Prostate gland (tissue), 2 donors: ENCODE data around the gene BCAS3. TPM values are rescaled to one million over a fixed set of nuclear protein-coding genes. Genes with fewer than 3 reads are reported as not detected.

Source experiments
- DNase-seq: peaks from one replicate; pipeline ENCODE4 v3.0.0-alpha.2; 2019; ENCODE audit warnings: low spot score
- H3K27ac ChIP-seq, 2 donors: fragments of 200-600 bp; sonication (generic); 2 replicates each; pipeline ENCODE4 v1.5.1; 2017 to 2019
- H3K27me3 ChIP-seq: fragments of 200-600 bp; sonication (generic); replicated peaks from 2 replicates; pipeline ENCODE4 v1.5.1; 2019; ENCODE audit not compliant: insufficient read depth
- H3K36me3 ChIP-seq, 2 donors: fragments of 200-600 bp; sonication (generic); 1 replicate in 1 of 2; 2 replicates in 1 of 2; pipeline versions ENCODE4 v1.5.1 to v1.8.1; 2017 to 2019
- H3K4me1 ChIP-seq: fragments of 200-600 bp; sonication (generic); replicated peaks from 2 replicates; pipeline ENCODE4 v1.5.1; 2019
- H3K4me3 ChIP-seq, 2 donors: fragments of 200-600 bp; sonication (generic); 2 replicates each; pipeline ENCODE4 v1.5.1; 2017 to 2019
- H3K9me3 ChIP-seq: fragments of 200-600 bp; sonication (generic); 2 replicates; pipeline ENCODE4 v1.5.1; 2017
- CTCF ChIP-seq, 4 experiments: fragments of 200-600 bp in 2 of 4; fragments of 450-650 bp in 2 of 4; sonication (generic) in 2 of 4; IDR thresholded peaks; 1 replicate in 3 of 4; 2 replicates in 1 of 4; pipeline ENCODE4 v1.5.1; 2016 to 2019; ENCODE audit warnings: antibody characterized with exemption in 4 of 4, mild to moderate bottlenecking in 2 of 4, moderate library complexity in 2 of 4
- POLR2A ChIP-seq: fragments of 450-650 bp; IDR thresholded peaks from one replicate; pipeline ENCODE4 v1.6.1; 2016; ENCODE audit warnings: antibody characterized with exemption, mild to moderate bottlenecking
- POLR2AphosphoS5 ChIP-seq: sonication (generic); formaldehyde crosslinking; IDR thresholded peaks from one replicate; pipeline ENCODE4 v1.6.1; 2017; ENCODE audit warnings: antibody characterized with exemption
- WGBS: methylation state at CpG from one replicate; pipeline ENCODE4 v1.1.5; 2018; 5-methylcytosine and 5-hydroxymethylcytosine counted together
- intact Hi-C: fragments of 100-400 bp; cut with DNase I; formaldehyde crosslinking; loops from one replicate; pipeline ENCODE4 v1.14.2; 2022
- total RNA-seq, 2 donors: library from RNA; depleted of rRNA; stranded (reverse); fragments of >200 nt; gene quantifications; one replicate each; pipeline ENCODE4 v1.1.0, GENCODE V29; 2016

BCAS3 gene
- total RNA-seq, 2 donors from 2014 or later: 57.8 to 93.9 TPM

- intact Hi-C loops: no loop called here
- WGBS: 88% methylated on average over 3 of the region's 3 CpGs
These were observed 396.3 kb downstream of the BCAS3 start for GRCh38 chr17:61073799-61074513.

GRCh38 chr17:61075988-61076387 lies 398.3 kb downstream of the BCAS3 start:
- Histone ChIP-seq H3K4me1 (no peaks in the 10 kb centered on the region), H3K9me3 (no peaks in the 10 kb centered on the region), H3K27me3 (no peaks in the 10 kb centered on the region), H3K4me3 (no peak overlapping the region), H3K27ac (no peak overlapping the region), H3K36me3 (no peaks in the 10 kb centered on the region)
- intact Hi-C loops: no loop called here
- TF ChIP-seq POLR2AphosphoS5: no peak
- no peak for TF ChIP-seq CTCF (IDR thresholded peaks at IDR 0.05)
- TF ChIP-seq POLR2A: no peak
- WGBS: 72% methylated on average over 1 of the region's 1 CpG
- no peak for DNase-seq

More at GRCh38 chr17:61073799-61074513, 396.3 kb downstream of the BCAS3 start:
- TF ChIP-seq POLR2A (no peak), CTCF (IDR thresholded peaks at IDR 0.05) (no peak), POLR2AphosphoS5 (no peak)
- Histone ChIP-seq H3K9me3 (no peaks in the 10 kb centered on the region), H3K4me1 (no peaks in the 10 kb centered on the region), H3K4me3 (no peak overlapping the region), H3K27me3 (no peaks in the 10 kb centered on the region), H3K27ac (no peak overlapping the region), H3K36me3 (no peaks in the 10 kb centered on the region)
- DNase-seq: no peak

- no peak overlapping the region for H3K4me3 ChIP-seq
- intact Hi-C loops: no loop called here
- no peaks in the 10 kb centered on the region for H3K9me3 ChIP-seq
- no peak for DNase-seq
- WGBS: 72% methylated on average over 3 of the region's 3 CpGs
- no peaks in the 10 kb centered on the region for H3K27me3 ChIP-seq
- no peaks in the 10 kb centered on the region for H3K4me1 ChIP-seq
- TF ChIP-seq POLR2AphosphoS5 (no peak), POLR2A (no peak), CTCF (IDR thresholded peaks at IDR 0.05) (no peak)
- H3K27ac ChIP-seq: no peak overlapping the region
- no peaks in the 10 kb centered on the region for H3K36me3 ChIP-seq
These were observed 399.0 kb downstream of the BCAS3 start for GRCh38 chr17:61076621-61077031.

- no peaks in the 10 kb centered on the region for H3K36me3 ChIP-seq
- H3K27ac ChIP-seq: no peak overlapping the region
- H3K27me3 ChIP-seq: no peaks in the 10 kb centered on the region
- intact Hi-C loops: no loop called here
- H3K9me3 ChIP-seq: no peaks in the 10 kb centered on the region
- DNase-seq: no peak
- no peak for TF ChIP-seq POLR2AphosphoS5
- TF ChIP-seq POLR2A: no peak
- no peak for TF ChIP-seq CTCF (IDR thresholded peaks at IDR 0.05)
- WGBS: 80% methylated on average over 3 of the region's 3 CpGs
- H3K4me3 ChIP-seq: no peak overlapping the region
- H3K4me1 ChIP-seq: no peaks in the 10 kb centered on the region
These were observed 404.3 kb downstream of the BCAS3 start for GRCh38 chr17:61081959-61082358.

- Histone ChIP-seq H3K4me3 (no peak overlapping the region), H3K4me1 (no peaks in the 10 kb centered on the region), H3K36me3 (no peaks in the 10 kb centered on the region), H3K9me3 (no peaks in the 10 kb centered on the region), H3K27ac (no peak overlapping the region), H3K27me3 (no peaks in the 10 kb centered on the region)
- WGBS: 92% methylated on average over 5 of the region's 5 CpGs
- no peak for TF ChIP-seq CTCF (IDR thresholded peaks at IDR 0.05)
- no peak for TF ChIP-seq POLR2A
- no peak for TF ChIP-seq POLR2AphosphoS5
- no peak for DNase-seq
- intact Hi-C loops: no loop called here
These were observed 406.6 kb downstream of the BCAS3 start for GRCh38 chr17:61084260-61084659.
